Measurements from ENCODE around the gene FHIT.

FHIT gene

GRCh38 chr3:61237858-61238257 is 13.4 kb downstream of the FHIT start:
- Histone ChIP-seq H3K9me3 (ENCODE audit: control insufficient read depth, low read length) (no peaks in the 10 kb centered on the region), H3K4me3 (ENCODE audit: low read depth, low read length) (no peak overlapping the region), H3K4me2 (ENCODE audit: low read length) (no peak overlapping the region), H3K9ac (no peak overlapping the region), H3K27me3 (ENCODE audit: control insufficient read depth, insufficient read depth, low read length) (no peaks in the 10 kb centered on the region), H3K4me1 (peaks cover 33% of the 10 kb centered on the region), H3K79me2 (no peaks in the 10 kb centered on the region), H2AFZ (no peak overlapping the region), H3K27ac (no peak overlapping the region), H3K36me3 (ENCODE audit: control insufficient read depth, insufficient read depth, low read length) (no peaks in the 10 kb centered on the region)
- TF ChIP-seq CTCF (IDR thresholded peaks at IDR 0.05), result no peak

GRCh38 chr3:61236556-61236955 is 14.7 kb downstream of the FHIT start:
- Histone ChIP-seq H3K4me1 (peaks cover 26% of the 10 kb centered on the region), H2AFZ (no peak overlapping the region), H3K4me3 (ENCODE audit: low read depth, low read length) (no peak overlapping the region), H3K27ac (no peak overlapping the region), H3K9ac (no peak overlapping the region), H3K4me2 (ENCODE audit: low read length) (no peak overlapping the region), H3K9me3 (ENCODE audit: control insufficient read depth, low read length) (no peaks in the 10 kb centered on the region), H3K27me3 (ENCODE audit: control insufficient read depth, insufficient read depth, low read length) (no peaks in the 10 kb centered on the region), H3K79me2 (no peaks in the 10 kb centered on the region), H3K36me3 (ENCODE audit: control insufficient read depth, insufficient read depth, low read length) (no peaks in the 10 kb centered on the region)
- no peak for TF ChIP-seq CTCF (IDR thresholded peaks at IDR 0.05)

- H3K4me1 ChIP-seq, result peaks cover 16% of the 10 kb centered on the region
- TF ChIP-seq CTCF (IDR thresholded peaks at IDR 0.05), result no peak
- no peak overlapping the region for H3K4me3 ChIP-seq (ENCODE audit: low read depth, low read length)
- H2AFZ ChIP-seq, result no peak overlapping the region
- peaks cover 6% of the 10 kb centered on the region for H3K79me2 ChIP-seq
- no peak overlapping the region for H3K27ac ChIP-seq
- no peaks in the 10 kb centered on the region for H3K36me3 ChIP-seq (ENCODE audit: control insufficient read depth, insufficient read depth, low read length)
- H3K9me3 ChIP-seq (ENCODE audit: control insufficient read depth, low read length), result no peaks in the 10 kb centered on the region
- no peak overlapping the region for H3K4me2 ChIP-seq (ENCODE audit: low read length)
- no peaks in the 10 kb centered on the region for H3K27me3 ChIP-seq (ENCODE audit: control insufficient read depth, insufficient read depth, low read length)
- H3K9ac ChIP-seq, result no peak overlapping the region
Measured at GRCh38 chr3:61233746-61234145, 17.5 kb downstream of the FHIT start.

- no peaks in the 10 kb centered on the region for H3K9me3 ChIP-seq (ENCODE audit: control insufficient read depth, low read length)
- H3K27me3 ChIP-seq (ENCODE audit: control insufficient read depth, insufficient read depth, low read length), result no peaks in the 10 kb centered on the region
- H3K36me3 ChIP-seq (ENCODE audit: control insufficient read depth, insufficient read depth, low read length), result no peaks in the 10 kb centered on the region
- peaks cover 7% of the 10 kb centered on the region for H3K4me1 ChIP-seq
- H3K79me2 ChIP-seq, result peaks cover 6% of the 10 kb centered on the region
- TF ChIP-seq CTCF (IDR thresholded peaks at IDR 0.05), result no peak
- no peak overlapping the region for H3K9ac ChIP-seq
- H2AFZ ChIP-seq, result no peak overlapping the region
- no peak overlapping the region for H3K27ac ChIP-seq
- no peak overlapping the region for H3K4me3 ChIP-seq (ENCODE audit: low read depth, low read length)
- no peak overlapping the region for H3K4me2 ChIP-seq (ENCODE audit: low read length)
Measured at GRCh38 chr3:61231693-61232092, 19.6 kb downstream of the FHIT start.

GRCh38 chr3:61227799-61228198 is 23.5 kb downstream of the FHIT start:
- no peak overlapping the region for H3K9ac ChIP-seq
- no peak for TF ChIP-seq CTCF (IDR thresholded peaks at IDR 0.05)
- H3K4me1 ChIP-seq, result peaks cover 14% of the 10 kb centered on the region
- no peak overlapping the region for H3K27ac ChIP-seq
- no peaks in the 10 kb centered on the region for H3K27me3 ChIP-seq (ENCODE audit: control insufficient read depth, insufficient read depth, low read length)
- no peak overlapping the region for H3K4me2 ChIP-seq (ENCODE audit: low read length)
- H2AFZ ChIP-seq, result no peak overlapping the region
- no peaks in the 10 kb centered on the region for H3K9me3 ChIP-seq (ENCODE audit: control insufficient read depth, low read length)
- H3K36me3 ChIP-seq (ENCODE audit: control insufficient read depth, insufficient read depth, low read length), result no peaks in the 10 kb centered on the region
- peaks cover 6% of the 10 kb centered on the region for H3K79me2 ChIP-seq
- no peak overlapping the region for H3K4me3 ChIP-seq (ENCODE audit: low read depth, low read length)
